PFSK-1 (cell line): ENCODE data around the gene BAZ2A.

Experiments
- FOXP2 ChIP-seq: optimal IDR thresholded peaks from 2 replicates; pipeline ENCODE3; 2011; ENCODE audit warnings: borderline replicate concordance, control low read depth, inconsistent platforms; ENCODE audit not compliant: insufficient read depth; ENCODE audit errors: extremely low read length, extremely low read depth
- POLR2AphosphoS5 ChIP-seq: IDR thresholded peaks from 2 replicates; pipeline ENCODE4 v1.6.1; 2012; ENCODE audit warnings: low read depth, mild to moderate bottlenecking, control low read depth, low read length, moderate library complexity
- REST ChIP-seq, 2 experiments: IDR thresholded peaks; 2 replicates each; pipeline versions ENCODE4 v1.6.1 to v1.8.0; 2011 to 2012; ENCODE audit warnings: low read depth in 2 of 2, low read length in 2 of 2, control low read depth in 1 of 2, inconsistent platforms in 1 of 2, mild to moderate bottlenecking in 1 of 2, moderate library complexity in 1 of 2; ENCODE audit not compliant: insufficient read depth in 1 of 2
- SIN3A ChIP-seq: IDR thresholded peaks from 2 replicates; pipeline ENCODE4 v1.6.1; 2012; ENCODE audit warnings: mild to moderate bottlenecking, low read length, moderate library complexity, borderline replicate concordance; ENCODE audit not compliant: insufficient read depth
- TAF1 ChIP-seq: IDR thresholded peaks from 2 replicates; pipeline ENCODE4 v1.6.1; 2012; ENCODE audit warnings: low read length, control low read depth, borderline replicate concordance; ENCODE audit not compliant: insufficient read depth

BAZ2A gene

GRCh38 chr12:56657416-56658379 is 27.6 kb upstream of the BAZ2A start:
- TF ChIP-seq FOXP2, result no peak
- no peak for TF ChIP-seq TAF1
- TF ChIP-seq POLR2AphosphoS5, result no peak
- no peak for TF ChIP-seq SIN3A
- TF ChIP-seq REST (IDR thresholded peaks at IDR 0.05; ENCODE audit: insufficient read depth in 1 of 2, low read depth in 2 of 2, low read length in 2 of 2), result no peak

DNA sequence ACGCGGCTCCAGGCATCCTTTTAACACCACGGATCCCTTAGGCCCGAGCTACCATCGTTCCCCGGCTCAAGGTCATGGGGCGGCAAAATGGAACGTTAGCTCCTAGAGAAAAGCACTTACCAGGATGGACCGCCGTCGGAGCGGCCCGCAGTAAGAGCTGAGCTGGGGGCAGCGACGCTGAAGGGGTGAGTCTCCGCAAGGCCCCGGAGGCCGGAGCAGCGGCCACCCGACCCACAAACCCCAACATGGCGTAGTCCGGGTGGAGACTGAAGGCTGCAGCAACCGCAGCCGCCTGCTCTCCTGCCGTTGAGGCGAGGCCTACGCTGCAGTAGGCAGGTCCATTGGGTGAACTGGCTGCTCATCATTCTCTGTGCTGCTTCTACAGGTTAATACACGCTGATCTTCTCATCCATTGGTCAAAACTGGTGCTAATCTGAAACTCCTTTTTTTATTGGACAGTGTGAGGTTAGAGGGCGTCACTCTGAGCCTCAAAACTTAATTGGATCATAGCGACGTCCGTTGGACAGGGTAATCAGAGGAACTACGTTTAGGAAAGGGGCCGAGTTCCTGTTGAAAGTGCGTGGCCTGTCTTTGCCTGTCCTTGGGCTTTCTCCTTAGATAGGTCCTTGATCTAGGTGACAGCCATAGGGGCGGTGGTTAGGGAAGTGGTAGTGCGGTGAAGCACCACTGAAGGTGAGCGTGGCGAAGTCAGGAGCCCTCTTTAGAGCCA is 15.8 kb upstream of the BAZ2A start, which contains the start of gene ATP5F1B:
Gene ATP5F1B (minus strand): TSS at position 268 of the 730 bp plus-strand sequence. CDS start 21 bp downstream, at position 247.
- TF ChIP-seq REST (IDR thresholded peaks at IDR 0.05; ENCODE audit: insufficient read depth in 1 of 2, low read depth in 2 of 2, low read length in 2 of 2) (peak; percentile 24 to 37; a peak in 2 of 4 replicates), FOXP2 (peak; percentile 59), POLR2AphosphoS5 (peak; percentile 99), TAF1 (peak; percentile 99), SIN3A (peak; percentile 44; the same call in 1 of the 2 replicates)

- TF ChIP-seq SIN3A (peak; percentile 56; the same call in 1 of the 2 replicates), TAF1 (no peak), POLR2AphosphoS5 (no peak; the same call in 1 of the 2 replicates), FOXP2 (no peak)
These were observed 15.1 kb upstream of the BAZ2A start for GRCh38 chr12:56645201-56645716.

- TF ChIP-seq SIN3A (no peak), TAF1 (no peak), FOXP2 (no peak), REST (IDR thresholded peaks at IDR 0.05; ENCODE audit: insufficient read depth in 1 of 2, low read depth in 2 of 2, low read length in 2 of 2) (no peak), POLR2AphosphoS5 (no peak)
These were observed 14.5 kb upstream of the BAZ2A start for GRCh38 chr12:56644654-56645053.

- no peak for TF ChIP-seq POLR2AphosphoS5
- TF ChIP-seq REST (IDR thresholded peaks at IDR 0.05; ENCODE audit: insufficient read depth in 1 of 2, low read depth in 2 of 2, low read length in 2 of 2), result no peak
These were observed 11.1 kb upstream of the BAZ2A start for GRCh38 chr12:56641219-56641618.
